Breast epithelium (tissue), 4 donors: ENCODE data around the gene GABRB3. TPM values are rescaled to one million over a fixed set of nuclear protein-coding genes. Genes with fewer than 3 reads are reported as not detected.

ENCODE experiments used
- DNase-seq, 2 donors: peaks; one replicate each; pipeline ENCODE4 v3.0.0-alpha.2; 2019; ENCODE audit warnings: low spot score in 2 of 2
- H3K27ac ChIP-seq, 2 donors: fragments of 200-600 bp; sonication (generic) in 1 of 2; one replicate each; pipeline ENCODE4 v1.5.1; 2016 to 2019; ENCODE audit warnings: mild to moderate bottlenecking in 1 of 2
- H3K27me3 ChIP-seq, 2 donors: fragments of 200-600 bp; sonication (generic) in 1 of 2; one replicate each; pipeline versions ENCODE4 v1.5.1 to v1.6.0; 2017 to 2019; ENCODE audit warnings: control low read depth in 1 of 2, mild to moderate bottlenecking in 1 of 2
- H3K36me3 ChIP-seq: fragments of 200-600 bp; one replicate; pipeline ENCODE4 v1.5.1; 2019
- H3K4me1 ChIP-seq, 2 donors: fragments of 200-600 bp; sonication (generic); one replicate each; pipeline ENCODE4 v1.5.1; 2016 to 2019; ENCODE audit warnings: control low read depth in 1 of 2
- H3K4me3 ChIP-seq, 3 donors: fragments of 200-600 bp; sonication (generic); 1 replicate in 2 of 3; 2 replicates in 1 of 3; pipeline ENCODE4 v1.5.1; 2016 to 2019; ENCODE audit warnings: mild to moderate bottlenecking in 3 of 3, moderate library complexity in 2 of 3
- H3K9me3 ChIP-seq, 2 donors: fragments of 200-600 bp; sonication (generic) in 1 of 2; one replicate each; pipeline ENCODE4 v1.5.1; 2016 to 2019; ENCODE audit warnings: control low read depth in 1 of 2
- POLR2A ChIP-seq: fragments of 450-650 bp; IDR thresholded peaks from one replicate; pipeline ENCODE4 v1.6.1; 2016; ENCODE audit warnings: antibody characterized with exemption, mild to moderate bottlenecking, moderate library complexity
- POLR2AphosphoS5 ChIP-seq, 3 donors: sonication (generic); formaldehyde crosslinking; IDR thresholded peaks; one replicate each; pipeline ENCODE4 v1.6.1; 2017; ENCODE audit warnings: antibody characterized with exemption in 3 of 3
- intact Hi-C: fragments of 100-400 bp; cut with DNase I; formaldehyde crosslinking; loops from one replicate; pipeline ENCODE4 v1.15.1; 2023; ENCODE audit warnings: low total_unique reads
- total RNA-seq, 3 donors: library from RNA; depleted of rRNA; stranded (reverse); fragments of >200 nt; gene quantifications; one replicate each; pipeline ENCODE4 v1.1.0, GENCODE V29; 2016
- TF ChIP-seq, protein P1 (sequence below), 3 donors: fragments of 450-650 bp; IDR thresholded peaks; one replicate each; pipeline ENCODE4 v1.5.1; 2016 to 2017; ENCODE audit warnings: antibody characterized with exemption in 3 of 3, mild to moderate bottlenecking in 3 of 3, moderate library complexity in 3 of 3

The GABRB3 gene
- total RNA-seq, 3 donors from 2014 or later, result 0.98 to 1.8 (median 1.1) TPM

DNA sequence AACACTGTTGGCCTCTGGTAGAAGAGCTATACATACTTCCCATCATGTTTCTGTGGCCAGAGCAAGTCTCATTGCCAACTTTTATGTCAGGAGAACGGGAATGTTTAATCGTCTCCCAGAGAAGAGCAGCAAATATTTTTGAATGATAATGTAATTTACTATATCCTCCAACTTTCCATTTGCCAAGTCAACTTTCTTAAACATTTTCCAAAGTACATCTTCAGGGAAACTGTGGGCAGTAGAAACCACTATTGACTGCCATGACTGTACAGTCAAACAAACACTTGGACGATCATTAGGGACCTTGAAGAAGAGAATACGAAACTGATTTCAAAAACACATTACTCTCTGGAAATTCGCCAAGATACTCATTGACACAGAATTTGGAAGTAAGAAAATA, 201.5 kb downstream of the GABRB3 start:
- no peaks in the 10 kb centered on the region for H3K27me3 ChIP-seq
- TF ChIP-seq, protein P1, sequence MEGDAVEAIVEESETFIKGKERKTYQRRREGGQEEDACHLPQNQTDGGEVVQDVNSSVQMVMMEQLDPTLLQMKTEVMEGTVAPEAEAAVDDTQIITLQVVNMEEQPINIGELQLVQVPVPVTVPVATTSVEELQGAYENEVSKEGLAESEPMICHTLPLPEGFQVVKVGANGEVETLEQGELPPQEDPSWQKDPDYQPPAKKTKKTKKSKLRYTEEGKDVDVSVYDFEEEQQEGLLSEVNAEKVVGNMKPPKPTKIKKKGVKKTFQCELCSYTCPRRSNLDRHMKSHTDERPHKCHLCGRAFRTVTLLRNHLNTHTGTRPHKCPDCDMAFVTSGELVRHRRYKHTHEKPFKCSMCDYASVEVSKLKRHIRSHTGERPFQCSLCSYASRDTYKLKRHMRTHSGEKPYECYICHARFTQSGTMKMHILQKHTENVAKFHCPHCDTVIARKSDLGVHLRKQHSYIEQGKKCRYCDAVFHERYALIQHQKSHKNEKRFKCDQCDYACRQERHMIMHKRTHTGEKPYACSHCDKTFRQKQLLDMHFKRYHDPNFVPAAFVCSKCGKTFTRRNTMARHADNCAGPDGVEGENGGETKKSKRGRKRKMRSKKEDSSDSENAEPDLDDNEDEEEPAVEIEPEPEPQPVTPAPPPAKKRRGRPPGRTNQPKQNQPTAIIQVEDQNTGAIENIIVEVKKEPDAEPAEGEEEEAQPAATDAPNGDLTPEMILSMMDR (IDR thresholded peaks at IDR 0.05), result no peak
- no peak for TF ChIP-seq POLR2A
- no peak for TF ChIP-seq POLR2AphosphoS5 (IDR thresholded peaks at IDR 0.05)
- H3K4me3 ChIP-seq, result no peak overlapping the region
- H3K4me1 ChIP-seq, result no peaks in the 10 kb centered on the region
- H3K9me3 ChIP-seq, result no peaks in the 10 kb centered on the region
- H3K36me3 ChIP-seq, result no peaks in the 10 kb centered on the region
- no peak overlapping the region for H3K27ac ChIP-seq
- DNase-seq, result no peak
- intact Hi-C loops, result no loop called here

DNA sequence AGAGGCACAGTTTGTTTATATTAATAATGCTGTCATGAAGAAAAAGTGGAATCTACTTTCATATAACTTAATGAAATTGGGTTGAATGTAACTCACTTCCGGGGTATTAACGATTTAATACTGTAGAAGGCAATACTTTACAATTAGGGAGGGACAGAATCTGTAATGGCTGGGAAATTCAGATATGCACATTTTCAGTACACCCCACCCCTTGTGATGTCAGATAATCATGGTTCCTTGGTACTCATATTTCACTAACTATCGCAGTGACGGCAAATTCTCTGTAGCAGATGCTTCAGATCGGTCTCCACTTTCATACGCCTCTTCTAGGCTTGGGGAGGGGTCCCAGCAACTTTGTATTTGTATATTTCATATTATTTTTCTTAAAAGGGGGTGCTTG, 207.3 kb downstream of the GABRB3 start:
- no peaks in the 10 kb centered on the region for H3K36me3 ChIP-seq
- intact Hi-C loops, result no loop called here
- no peak for DNase-seq
- H3K27ac ChIP-seq, result no peak overlapping the region
- TF ChIP-seq POLR2AphosphoS5 (IDR thresholded peaks at IDR 0.05) (no peak), POLR2A (no peak)
- TF ChIP-seq, protein P1 (IDR thresholded peaks at IDR 0.05), result no peak
- H3K27me3 ChIP-seq, result no peaks in the 10 kb centered on the region
- H3K9me3 ChIP-seq, result no peaks in the 10 kb centered on the region
- H3K4me3 ChIP-seq, result no peak overlapping the region
- no peaks in the 10 kb centered on the region for H3K4me1 ChIP-seq

DNA sequence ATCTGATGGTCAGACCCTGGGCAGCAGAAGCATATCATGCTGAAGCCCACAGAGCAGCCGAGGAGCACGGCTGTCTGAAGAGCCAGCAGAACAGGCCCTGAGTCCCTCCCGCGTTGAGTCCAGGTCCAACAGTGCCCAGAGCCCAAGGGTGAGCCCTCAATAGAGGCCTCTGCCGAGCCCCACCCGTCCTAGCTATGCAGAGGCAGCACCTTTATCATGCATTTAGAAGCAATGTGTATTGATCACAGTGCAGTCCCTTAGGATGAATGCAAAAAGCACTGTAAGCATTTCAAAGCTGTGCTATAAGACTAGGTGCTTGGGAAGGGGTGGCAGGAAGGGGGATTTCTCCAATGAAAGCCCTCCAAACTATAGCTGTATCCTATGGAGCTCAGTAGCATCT, 208.5 kb downstream of the GABRB3 start:
- Histone ChIP-seq H3K36me3 (no peaks in the 10 kb centered on the region), H3K9me3 (no peaks in the 10 kb centered on the region), H3K4me3 (no peak overlapping the region), H3K27ac (no peak overlapping the region), H3K27me3 (no peaks in the 10 kb centered on the region), H3K4me1 (no peaks in the 10 kb centered on the region)
- TF ChIP-seq, protein P1 (IDR thresholded peaks at IDR 0.05), result no peak
- TF ChIP-seq POLR2A, result no peak
- no peak for TF ChIP-seq POLR2AphosphoS5 (IDR thresholded peaks at IDR 0.05)
- intact Hi-C loops, result no loop called here
- no peak for DNase-seq

DNA sequence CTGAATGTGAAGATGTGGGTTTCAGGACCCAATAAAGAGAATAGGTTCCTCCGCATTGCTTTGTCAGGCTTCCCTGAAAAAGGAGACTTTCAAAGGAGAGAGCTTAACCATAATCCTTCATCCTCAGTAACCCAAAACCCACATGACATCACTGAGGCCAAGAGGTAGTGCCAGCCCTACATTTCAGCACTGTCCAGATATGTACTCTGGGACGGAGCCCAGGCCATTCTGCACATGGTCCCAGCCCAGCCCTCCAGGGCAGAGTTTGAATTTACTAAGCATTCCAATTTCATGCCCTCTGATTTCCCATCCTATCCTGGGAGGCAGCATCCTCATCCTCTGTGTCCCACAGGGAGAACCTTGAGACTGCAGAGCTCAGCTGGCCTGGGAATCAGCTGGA, 210.5 kb downstream of the GABRB3 start:
- Histone ChIP-seq H3K36me3 (no peaks in the 10 kb centered on the region), H3K9me3 (no peaks in the 10 kb centered on the region), H3K27ac (no peak overlapping the region), H3K4me3 (no peak overlapping the region), H3K4me1 (no peaks in the 10 kb centered on the region), H3K27me3 (no peaks in the 10 kb centered on the region)
- no peak for TF ChIP-seq POLR2A
- TF ChIP-seq, protein P1 (IDR thresholded peaks at IDR 0.05), result no peak
- TF ChIP-seq POLR2AphosphoS5 (IDR thresholded peaks at IDR 0.05), result no peak
- intact Hi-C loops, result no loop called here
- no peak for DNase-seq

DNA sequence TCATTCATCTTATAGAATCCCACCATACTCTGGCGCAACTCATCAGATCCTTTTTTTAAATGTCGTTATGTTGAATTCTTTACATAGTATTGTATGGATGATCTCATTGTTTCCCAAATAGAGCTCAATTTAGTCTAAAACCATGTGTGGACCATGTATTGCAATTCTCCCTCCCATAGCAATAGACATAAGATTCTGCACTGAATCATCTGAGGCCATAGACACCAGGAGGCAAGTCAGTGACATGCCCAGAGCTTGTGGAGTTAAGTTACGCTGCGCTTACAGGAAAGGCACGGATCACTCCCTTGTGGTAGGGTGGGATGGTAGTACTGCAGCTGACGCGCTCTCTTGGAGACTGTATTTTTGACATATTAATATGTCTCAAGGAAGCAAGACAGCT, 211.0 kb downstream of the GABRB3 start:
- no peak overlapping the region for H3K27ac ChIP-seq
- no peaks in the 10 kb centered on the region for H3K9me3 ChIP-seq
- DNase-seq, result no peak
- H3K27me3 ChIP-seq, result no peaks in the 10 kb centered on the region
- intact Hi-C loops, result no loop called here
- H3K36me3 ChIP-seq, result no peaks in the 10 kb centered on the region
- H3K4me1 ChIP-seq, result no peaks in the 10 kb centered on the region
- TF ChIP-seq POLR2AphosphoS5 (IDR thresholded peaks at IDR 0.05) (no peak), POLR2A (no peak)
- TF ChIP-seq, protein P1 (IDR thresholded peaks at IDR 0.05), result no peak
- H3K4me3 ChIP-seq, result no peak overlapping the region
